K562 (cell line): ENCODE data around the gene EFCAB13. TPM values are rescaled to one million over a fixed set of nuclear protein-coding genes. Genes with fewer than 3 reads are reported as not detected.
"Not testable (repeated sequence)": the region's sequence is repeated elsewhere in the genome, so short reads cannot be mapped to it uniquely, and the experiment has no call there.

ENCODE experiments used
- ATAC-seq: fragments of 200-7000 bp; cut with Tn5 transposase; 3 replicates; pipeline ENCODE4 v1.9.1; 2020; ENCODE audit warnings: moderate library complexity
- BruUV-seq: library from RNA; stranded (reverse); fragments of 400-500 nt; replicated peaks from 2 replicates; lab custom pipeline; 2021; lab: Mats Ljungman, UMichigan
- CTCF ChIA-PET: fragments of 300-600 bp; formaldehyde crosslinking; extraction: SDS; loops from one replicate; lab custom pipeline; 2021; ENCODE audit warnings: low intra/inter-chr PET ratio; lab: Yijun Ruan, JAX
- POLR2A ChIA-PET: fragments of 300-600, 350-650 bp; sonication (Branson Sonifier 250); formaldehyde crosslinking; extraction: SDS; loops from one replicate; lab custom pipeline; 2021; ENCODE audit warnings: antibody characterized with exemption, inconsistent platforms; lab: Yijun Ruan, JAX
- DNase-seq, 4 experiments: peaks; one replicate each; pipeline versions ENCODE4 v3.0.0 to v3.0.0-alpha.2; 2011 to 2018; ENCODE audit warnings: low spot score in 3 of 4, mixed read lengths in 3 of 4; ENCODE audit errors: extremely low read depth in 1 of 4
- FAIRE-seq: peaks from 2 replicates; lab custom pipeline; 2011; peaks lifted over from hg19 to GRCh38; lab: Jason Lieb, UNC
- H2AFZ ChIP-seq: 2 replicates; pipeline ENCODE4 v1.6.0; 2011; ENCODE audit warnings: low read depth, low read length, control low read depth, inconsistent platforms
- H3K27ac ChIP-seq: fragments of 200-600 bp; 3 replicates; pipeline ENCODE4 v1.8.0; 2011; ENCODE audit warnings: low read depth, mild to moderate bottlenecking, control low read depth, inconsistent platforms, low read length, moderate library complexity, mixed read lengths; ENCODE audit errors: extremely low read depth
- H3K27me3 ChIP-seq, 2 experiments: fragments of 300-600 bp in 1 of 2; 2 replicates in 1 of 2; 3 replicates in 1 of 2; pipeline versions ENCODE4 v1.6.0 to v1.8.0; 2011; ENCODE audit warnings: inconsistent platforms in 2 of 2, low read length in 2 of 2, mild to moderate bottlenecking in 1 of 2, mixed read lengths in 1 of 2, moderate library complexity in 1 of 2; ENCODE audit not compliant: control insufficient read depth in 2 of 2, insufficient read depth in 2 of 2
- H3K36me3 ChIP-seq: fragments of 300-600 bp; 3 replicates; pipeline ENCODE4 v1.8.0; 2011; ENCODE audit warnings: mild to moderate bottlenecking, low read length, inconsistent platforms; ENCODE audit not compliant: control insufficient read depth, insufficient read depth
- H3K4me1 ChIP-seq, 2 experiments: fragments of 200-600 bp in 1 of 2; replicated peaks in 1 of 2; 2 replicates in 1 of 2; 3 replicates in 1 of 2; pipeline versions ENCODE4 v1.5.1 to v1.8.0; 2011; ENCODE audit warnings: inconsistent platforms in 2 of 2, low read length in 2 of 2, mild to moderate bottlenecking in 1 of 2, mixed read lengths in 1 of 2, moderate library complexity in 1 of 2; ENCODE audit not compliant: control insufficient read depth in 2 of 2, insufficient read depth in 2 of 2
- H3K4me2 ChIP-seq: 2 replicates; pipeline ENCODE4 v1.6.1; 2011; ENCODE audit warnings: low read length, control low read depth, inconsistent platforms, mixed read lengths; ENCODE audit not compliant: insufficient read depth
- H3K4me3 ChIP-seq: fragments of 200-600 bp; sonication (generic), shearing (Covaris generic); 2 replicates; pipeline ENCODE4 v1.5.1; 2016; ENCODE audit warnings: control low read depth, inconsistent platforms
- H3K79me2 ChIP-seq: fragments of 200-600 bp; 3 replicates; pipeline ENCODE4 v1.8.0; 2011; ENCODE audit warnings: low read length, inconsistent platforms; ENCODE audit not compliant: control insufficient read depth, insufficient read depth
- H3K9ac ChIP-seq, 2 experiments: 2 replicates each; pipeline versions ENCODE4 v1.6.0 to v1.6.1; 2011; ENCODE audit warnings: low read depth in 2 of 2, low read length in 2 of 2, control low read depth in 1 of 2, inconsistent platforms in 1 of 2, mild to moderate bottlenecking in 1 of 2, mixed read lengths in 1 of 2; ENCODE audit not compliant: insufficient read depth in 1 of 2
- H3K9me1 ChIP-seq: one replicate; pipeline ENCODE4 v1.6.0; 2011; ENCODE audit warnings: inconsistent platforms, mild to moderate bottlenecking, low read length, moderate library complexity; ENCODE audit not compliant: control insufficient read depth, insufficient read depth
- H3K9me3 ChIP-seq: replicated peaks from 2 replicates; pipeline ENCODE4 v1.5.1; 2011; ENCODE audit warnings: low read depth, low read length, inconsistent platforms; ENCODE audit not compliant: control insufficient read depth, insufficient read depth
- H4K20me1 ChIP-seq: replicated peaks from 2 replicates; pipeline ENCODE4 v1.6.1; 2011; ENCODE audit warnings: low read length, inconsistent platforms, mixed read lengths; ENCODE audit not compliant: control insufficient read depth, insufficient read depth
- ARID1B ChIP-seq: fragments of 450-650 bp; IDR thresholded peaks from 2 replicates; pipeline ENCODE4 v1.6.1; 2016; ENCODE audit warnings: antibody characterized with exemption, mild to moderate bottlenecking, inconsistent platforms
- CAMTA2 ChIP-seq: fragments of 250-450 bp; sonication (Bioruptor Pico); conservative IDR thresholded peaks from 2 replicates; pipeline ENCODE4 v1.5.1; 2022
- HMG20A ChIP-seq: fragments of 450-650 bp; formaldehyde crosslinking; conservative IDR thresholded peaks from 2 replicates; pipeline ENCODE4 v1.4.0; 2020; ENCODE audit warnings: mild to moderate bottlenecking, mixed read lengths
- KHSRP ChIP-seq: fragments of 450-650 bp; IDR thresholded peaks from 2 replicates; pipeline ENCODE4 v1.6.1; 2017
- KLF1 ChIP-seq: fragments of 450-650 bp; IDR thresholded peaks from 2 replicates; pipeline ENCODE4 v1.6.1; 2016; ENCODE audit warnings: missing genetic modification characterization, missing compliant biosample characterization
- NBN ChIP-seq: fragments of 450-650 bp; IDR thresholded peaks from 2 replicates; pipeline ENCODE4 v1.6.1; 2016; ENCODE audit warnings: low read depth, mild to moderate bottlenecking
- NRF1 ChIP-seq, 2 experiments: fragments of 450-650 bp; IDR thresholded peaks in 1 of 2; conservative IDR thresholded peaks in 1 of 2; 2 replicates each; pipeline ENCODE4 v1.6.1; 2014; ENCODE audit warnings: mild to moderate bottlenecking in 2 of 2
- RCOR1 ChIP-seq, 2 experiments: IDR thresholded peaks; 2 replicates each; pipeline ENCODE4 v1.6.1; 2012; ENCODE audit warnings: low read depth in 2 of 2, low read length in 2 of 2, borderline replicate concordance in 1 of 2, improper control_type of control experiment in 1 of 2
- SP2 ChIP-seq: IDR thresholded peaks from 2 replicates; pipeline ENCODE4 v1.6.1; 2011; ENCODE audit warnings: mild to moderate bottlenecking, low read depth, low read length, moderate library complexity; ENCODE audit not compliant: poor library complexity, severe bottlenecking; ENCODE audit errors: extremely low read depth
- ZBTB8A ChIP-seq: fragments of 450-650 bp; IDR thresholded peaks from 2 replicates; pipeline ENCODE4 v1.6.1; 2018; ENCODE audit warnings: mild to moderate bottlenecking, moderate library complexity; ENCODE audit not compliant: partially characterized antibody
- ZNF121 ChIP-seq: sonication (generic); formaldehyde crosslinking; conservative IDR thresholded peaks from 2 replicates; pipeline ENCODE4 v1.8.0; 2022; ENCODE audit warnings: missing genetic modification reagents
- ZNF140 ChIP-seq: fragments of 250-450 bp; sonication (Bioruptor Pico); IDR thresholded peaks from 2 replicates; pipeline ENCODE4 v1.8.0; 2021; ENCODE audit warnings: moderate library complexity, mild to moderate bottlenecking, inconsistent platforms
- ZNF263 ChIP-seq: sonication (generic); formaldehyde crosslinking; IDR thresholded peaks from 2 replicates; pipeline ENCODE4 v1.8.0; 2022; ENCODE audit warnings: mild to moderate bottlenecking, missing genetic modification reagents, borderline replicate concordance
- ZNF584 ChIP-seq: fragments of 200-800 bp; sonication (Bioruptor generic); IDR thresholded peaks from 2 replicates; pipeline ENCODE4 v1.6.1; 2016; ENCODE audit warnings: low read depth, mild to moderate bottlenecking, missing genetic modification characterization, missing compliant biosample characterization
- ZNF75A ChIP-seq: fragments of 450-650 bp; formaldehyde crosslinking; IDR thresholded peaks from 2 replicates; pipeline ENCODE4 v1.4.0; 2020; ENCODE audit warnings: mild to moderate bottlenecking
- WGBS: fragments of 100-300 bp; shearing (Covaris generic); methylation state at CpG from one replicate; pipeline ENCODE4 v1.1.6; 2016; ENCODE audit warnings: low coverage, mixed read lengths; ENCODE audit not compliant: insufficient coverage; ENCODE audit errors: missing lambda C conversion rate; 5-methylcytosine and 5-hydroxymethylcytosine counted together
- in situ Hi-C: fragments of 300-500 bp; cut with MboI; formaldehyde crosslinking; loops from 4 replicates; pipeline ENCODE4 v1.15.0; 2018; ENCODE audit warnings: inconsistent platforms, mixed read lengths
- intact Hi-C: fragments of 100-400 bp; cut with micrococcal nuclease; formaldehyde crosslinking; loops from 2 replicates; pipeline ENCODE4 v1.14.2; 2022
- polyA plus RNA-seq, 8 experiments: library from polyadenylated mRNA; depleted of rRNA in 4 of 8; stranded (reverse) in 5 of 8; unstranded in 3 of 8; fragments of >200 nt; fragmentation: Nextera tagmentation in 2 of 8; fragmentation: Illumina TruSeq in 1 of 8; extraction: Ambion mirVana in 2 of 8; extraction: Trizol in 1 of 8; gene quantifications; 2 replicates each; pipeline versions ENCODE4 v1.2.1 to v1.2.3, GENCODE V29; 2011 to 2014; ENCODE audit warnings: inconsistent platforms in 1 of 8, missing spikeins in 1 of 8
- total RNA-seq, 7 experiments: library from RNA; depleted of rRNA in 6 of 7; stranded (reverse); fragments of >200 nt in 6 of 7; fragmentation: Illumina TruSeq in 2 of 7; extraction: Trizol in 2 of 7; gene quantifications; 2 replicates each; pipeline versions ENCODE4 v1.2.1 to v1.2.3, GENCODE V29; 2011 to 2021; ENCODE audit warnings: low replicate concordance in 1 of 7

The EFCAB13 gene
- total and polyA plus RNA-seq, 9 of the 15 experiments (the other 6 are each of a cell fraction or from before 2014, with no cell fraction given), result 0.32 to 1.3 (median 0.95) TPM

DNA sequence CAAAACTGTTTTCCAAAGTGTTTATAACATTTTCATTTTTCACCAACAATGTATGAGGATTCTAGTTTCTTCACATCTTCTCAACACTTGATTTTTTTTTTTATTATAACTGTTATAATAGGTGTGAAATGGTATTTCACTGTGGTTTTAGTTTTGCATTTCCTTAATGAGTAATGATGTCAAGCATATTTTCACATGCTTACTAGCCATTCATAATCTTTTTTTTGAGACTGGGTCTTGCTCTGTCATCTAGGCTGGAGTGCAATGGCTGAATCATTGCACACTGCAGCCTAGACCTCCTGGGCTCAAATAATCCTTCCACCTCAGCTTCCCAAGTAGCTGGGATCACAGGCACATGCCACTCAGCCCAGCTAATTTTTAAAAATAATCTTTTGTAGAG, 65.1 kb downstream of the EFCAB13 start:
- no TSS peak for BruUV-seq
- no peak overlapping the region for H3K9ac ChIP-seq
- H2AFZ ChIP-seq, result no peak overlapping the region
- H3K79me2 ChIP-seq, result no peaks in the 10 kb centered on the region
- H4K20me1 ChIP-seq, result no peaks in the 10 kb centered on the region
- H3K4me3 ChIP-seq, result no peak overlapping the region
- DNase-seq (no peak), FAIRE-seq (no peak), ATAC-seq (no peak)
- H3K9me3 ChIP-seq, result no peaks in the 10 kb centered on the region
- no peak overlapping the region for H3K4me2 ChIP-seq
- H3K27ac ChIP-seq, result no peak overlapping the region
- in situ Hi-C loops, result no loop called here
- intact Hi-C loops, result no loop called here
- ChIA-PET POLR2A (no interaction called here), CTCF (no interaction called here)
- H3K36me3 ChIP-seq, result no peaks in the 10 kb centered on the region
- H3K27me3 ChIP-seq, result no peaks in the 10 kb centered on the region
- no peaks in the 10 kb centered on the region for H3K9me1 ChIP-seq
- TF ChIP-seq KHSRP (no peak), RCOR1 (IDR thresholded peaks at IDR 0.05; ENCODE audit: borderline replicate concordance in 1 of 2, low read depth in 2 of 2, low read length in 2 of 2) (no peak), ZBTB8A (no peak), SP2 (no peak), NBN (no peak), CAMTA2 (CRISPR knock-in tag) (no peak), NRF1 (conservative IDR thresholded peaks at IDR 0.05 in 1 of 2, IDR thresholded peaks at IDR 0.05 in 1 of 2) (no peak), KLF1 (tag) (no peak), ZNF121 (no peak), ZNF75A (CRISPR knock-in tag) (no peak), ZNF140 (CRISPR knock-in tag) (no peak), ZNF263 (CRISPR knock-in tag) (no peak), ZNF584 (CRISPR knock-in tag) (no peak), ARID1B (no peak), HMG20A (no peak)
- no peaks in the 10 kb centered on the region for H3K4me1 ChIP-seq

DNA sequence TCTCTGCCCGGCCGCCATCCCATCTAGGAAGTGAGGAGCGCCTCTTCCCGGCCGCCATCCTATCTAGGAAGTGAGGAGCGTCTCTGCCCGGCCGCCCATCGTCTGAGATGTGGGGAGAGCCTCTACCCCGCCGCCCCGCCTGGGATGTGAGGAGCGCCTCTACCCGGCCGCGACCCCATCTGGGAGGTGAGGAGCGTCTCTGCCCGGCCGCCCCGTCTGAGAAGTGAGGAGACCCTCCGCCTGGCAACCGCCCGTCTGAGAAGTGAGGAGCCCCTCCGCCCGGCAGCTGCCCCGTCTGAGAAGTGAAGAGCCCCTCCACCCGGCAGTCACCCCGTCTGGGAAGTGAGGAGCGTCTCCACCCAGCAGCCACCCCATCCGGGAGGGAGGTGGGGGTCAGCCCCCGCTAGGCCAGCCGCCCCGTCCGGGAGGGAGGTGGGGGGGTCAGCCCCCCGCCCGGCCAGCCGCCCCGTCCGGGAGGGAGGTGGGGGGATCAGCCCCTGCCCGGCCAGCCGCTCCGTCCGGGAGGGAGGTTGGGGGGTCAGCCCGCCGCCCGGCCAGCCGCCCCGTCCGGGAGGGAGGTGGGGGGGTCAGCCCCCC, 73.9 kb downstream of the EFCAB13 start:
- in situ Hi-C loops, H2AFZ ChIP-seq, FAIRE-seq, H3K79me2 ChIP-seq, CTCF ChIA-PET, BruUV-seq, DNase-seq, H3K36me3 ChIP-seq, H3K9me3 ChIP-seq, ATAC-seq, H3K27me3 ChIP-seq, H3K9ac ChIP-seq, H3K9me1 ChIP-seq, H3K4me3 ChIP-seq, H4K20me1 ChIP-seq, H3K4me1 ChIP-seq, POLR2A ChIA-PET, H3K4me2 ChIP-seq, intact Hi-C loops, H3K27ac ChIP-seq: not testable (repeated sequence)
- no CpG with 5 or more reads among the region's 49 CpGs for WGBS
